Gastroesophageal sphincter (tissue), 4 donors: Measurements from ENCODE around the gene CCDC57. TPM values are rescaled to one million over a fixed set of nuclear protein-coding genes. Genes with fewer than 3 reads are reported as not detected.

Experiments used
- ATAC-seq: fragments of 150-250 bp; one replicate; pipeline ENCODE4 v1.9.1; 2016; ENCODE audit warnings: mild to moderate bottlenecking, moderate library complexity
- H3K27ac ChIP-seq, 4 donors: fragments of 200-600 bp; sonication (generic) in 3 of 4; 1 replicate in 3 of 4; 2 replicates in 1 of 4; pipeline ENCODE4 v1.5.1; 2016 to 2019
- H3K27me3 ChIP-seq: fragments of 200-600 bp; sonication (generic); one replicate; pipeline ENCODE4 v1.5.1; 2019
- H3K36me3 ChIP-seq, 2 donors: fragments of 200-600 bp; sonication (generic); one replicate each; pipeline ENCODE4 v1.5.1; 2019; ENCODE audit warnings: control low read depth in 1 of 2
- H3K4me1 ChIP-seq, 3 donors: fragments of 200-600 bp; sonication (generic); 1 replicate in 2 of 3; 2 replicates in 1 of 3; pipeline ENCODE4 v1.5.1; 2016 to 2019; ENCODE audit warnings: control low read depth in 2 of 3
- H3K4me3 ChIP-seq, 2 donors: fragments of 200-600 bp; sonication (generic); one replicate each; pipeline ENCODE4 v1.5.1; 2019; ENCODE audit warnings: mild to moderate bottlenecking in 1 of 2, moderate library complexity in 1 of 2
- H3K9me3 ChIP-seq, 3 donors: fragments of 200-600 bp; sonication (generic); one replicate each; pipeline ENCODE4 v1.5.1; 2017 to 2019; ENCODE audit warnings: control low read depth in 2 of 3
- EP300 ChIP-seq: sonication (generic); formaldehyde crosslinking; IDR thresholded peaks from one replicate; pipeline ENCODE4 v1.6.1; 2017; ENCODE audit warnings: antibody characterized with exemption, mild to moderate bottlenecking
- POLR2A ChIP-seq, 2 donors: fragments of 450-650 bp; IDR thresholded peaks; one replicate each; pipeline ENCODE4 v1.6.1; 2017; ENCODE audit warnings: antibody characterized with exemption in 2 of 2, mild to moderate bottlenecking in 2 of 2, moderate library complexity in 1 of 2
- POLR2AphosphoS5 ChIP-seq: sonication (generic); formaldehyde crosslinking; IDR thresholded peaks from one replicate; pipeline ENCODE4 v1.6.1; 2017; ENCODE audit warnings: antibody characterized with exemption
- WGBS, 2 donors: methylation state at CpG; one replicate each; pipeline ENCODE4 v1.1.5; 2018; ENCODE audit warnings: low coverage in 1 of 2; 5-methylcytosine and 5-hydroxymethylcytosine counted together
- total RNA-seq, 4 donors: library from RNA; depleted of rRNA; stranded (reverse); fragments of >200 nt; gene quantifications; one replicate each; pipeline ENCODE4 v1.1.0, GENCODE V29; 2016
- TF ChIP-seq, protein P1 (sequence below), 4 experiments: fragments of 200-600 bp in 2 of 4; fragments of 450-650 bp in 2 of 4; sonication (generic) in 1 of 4; IDR thresholded peaks; one replicate each; pipeline ENCODE4 v1.5.1; 2017 to 2019; ENCODE audit warnings: antibody characterized with exemption in 4 of 4, mild to moderate bottlenecking in 2 of 4, moderate library complexity in 2 of 4

Gene CCDC57
- total RNA-seq, 4 donors from 2014 or later, result 6.5 to 28.2 (median 16.2) TPM

DNA sequence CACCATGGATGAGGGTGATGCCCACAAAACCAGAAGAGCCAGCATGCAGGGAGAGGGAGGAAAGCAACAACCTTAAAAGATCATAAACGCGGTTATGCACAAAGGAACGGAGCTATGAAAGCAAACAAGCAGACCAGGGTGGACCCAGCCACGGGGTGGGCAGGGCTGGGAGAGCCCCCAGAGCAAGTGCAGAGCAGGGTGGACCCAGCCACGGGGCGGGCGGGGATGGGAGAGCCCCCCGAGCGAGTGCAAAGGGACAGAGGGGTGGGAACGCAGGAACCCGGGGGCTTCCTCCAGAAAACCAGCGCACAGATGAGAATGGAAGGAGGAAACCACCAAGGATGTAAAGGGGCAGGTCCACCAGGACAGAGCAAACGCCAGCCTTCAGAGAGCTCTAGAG lies 33.2 kb downstream of the CCDC57 start:
- Histone ChIP-seq H3K9me3 (no peaks in the 10 kb centered on the region), H3K4me3 (no peak overlapping the region), H3K27me3 (no peaks in the 10 kb centered on the region), H3K36me3 (peaks cover 0 to 82% of the 10 kb centered on the region in 2 donors), H3K4me1 (no peaks in the 10 kb centered on the region), H3K27ac (no peak overlapping the region)
- ATAC-seq, result no peak
- WGBS, 2 donors, result 78 to 93% methylated on average over 3 to 9 of the region's 13 CpGs
- TF ChIP-seq POLR2A (IDR thresholded peaks at IDR 0.05) (no peak), POLR2AphosphoS5 (no peak), EP300 (no peak)
- TF ChIP-seq, protein P1, sequence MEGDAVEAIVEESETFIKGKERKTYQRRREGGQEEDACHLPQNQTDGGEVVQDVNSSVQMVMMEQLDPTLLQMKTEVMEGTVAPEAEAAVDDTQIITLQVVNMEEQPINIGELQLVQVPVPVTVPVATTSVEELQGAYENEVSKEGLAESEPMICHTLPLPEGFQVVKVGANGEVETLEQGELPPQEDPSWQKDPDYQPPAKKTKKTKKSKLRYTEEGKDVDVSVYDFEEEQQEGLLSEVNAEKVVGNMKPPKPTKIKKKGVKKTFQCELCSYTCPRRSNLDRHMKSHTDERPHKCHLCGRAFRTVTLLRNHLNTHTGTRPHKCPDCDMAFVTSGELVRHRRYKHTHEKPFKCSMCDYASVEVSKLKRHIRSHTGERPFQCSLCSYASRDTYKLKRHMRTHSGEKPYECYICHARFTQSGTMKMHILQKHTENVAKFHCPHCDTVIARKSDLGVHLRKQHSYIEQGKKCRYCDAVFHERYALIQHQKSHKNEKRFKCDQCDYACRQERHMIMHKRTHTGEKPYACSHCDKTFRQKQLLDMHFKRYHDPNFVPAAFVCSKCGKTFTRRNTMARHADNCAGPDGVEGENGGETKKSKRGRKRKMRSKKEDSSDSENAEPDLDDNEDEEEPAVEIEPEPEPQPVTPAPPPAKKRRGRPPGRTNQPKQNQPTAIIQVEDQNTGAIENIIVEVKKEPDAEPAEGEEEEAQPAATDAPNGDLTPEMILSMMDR (IDR thresholded peaks at IDR 0.05), result no peak

DNA sequence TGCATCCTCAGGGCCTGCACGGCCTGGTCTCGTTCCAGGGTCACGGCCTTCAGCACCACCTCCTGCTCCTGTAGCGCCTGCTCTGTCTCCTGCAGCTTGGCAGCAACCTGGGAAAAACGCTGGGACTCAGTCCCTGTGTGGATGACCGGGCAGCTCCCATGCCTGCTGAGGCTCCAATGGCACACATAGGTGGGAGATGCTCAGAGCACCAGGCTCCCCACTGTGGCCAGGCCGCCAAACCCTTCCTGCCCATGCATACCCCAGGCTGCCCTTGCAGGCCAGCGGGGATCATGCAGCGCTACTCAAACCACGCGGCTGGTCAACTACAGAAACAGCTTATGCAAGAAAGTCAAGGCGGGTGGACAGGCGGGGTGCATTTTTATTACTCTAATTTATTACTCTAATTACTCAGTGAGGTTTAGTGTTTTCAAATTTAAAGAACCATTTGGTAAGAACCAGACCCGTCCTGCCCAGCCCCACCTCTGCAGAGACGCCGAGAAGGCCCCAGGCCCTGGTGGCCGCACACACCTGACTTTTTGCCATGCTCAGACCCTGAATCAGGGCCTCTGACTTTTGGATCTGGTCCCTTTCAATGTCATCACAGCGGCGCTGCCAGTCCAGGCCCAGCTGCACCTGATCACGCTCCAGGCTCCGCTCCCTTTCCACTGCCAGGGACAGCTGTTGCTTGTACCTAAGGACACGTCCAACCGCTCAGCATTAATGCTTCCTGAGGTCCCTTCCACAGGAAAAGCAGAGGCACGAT lies 34.0 kb downstream of the CCDC57 start:
- WGBS, 2 donors, result 68 to 100% methylated on average over 1 to 7 of the region's 24 CpGs
- H3K36me3 ChIP-seq, result peaks cover 0 to 81% of the 10 kb centered on the region in 2 donors

DNA sequence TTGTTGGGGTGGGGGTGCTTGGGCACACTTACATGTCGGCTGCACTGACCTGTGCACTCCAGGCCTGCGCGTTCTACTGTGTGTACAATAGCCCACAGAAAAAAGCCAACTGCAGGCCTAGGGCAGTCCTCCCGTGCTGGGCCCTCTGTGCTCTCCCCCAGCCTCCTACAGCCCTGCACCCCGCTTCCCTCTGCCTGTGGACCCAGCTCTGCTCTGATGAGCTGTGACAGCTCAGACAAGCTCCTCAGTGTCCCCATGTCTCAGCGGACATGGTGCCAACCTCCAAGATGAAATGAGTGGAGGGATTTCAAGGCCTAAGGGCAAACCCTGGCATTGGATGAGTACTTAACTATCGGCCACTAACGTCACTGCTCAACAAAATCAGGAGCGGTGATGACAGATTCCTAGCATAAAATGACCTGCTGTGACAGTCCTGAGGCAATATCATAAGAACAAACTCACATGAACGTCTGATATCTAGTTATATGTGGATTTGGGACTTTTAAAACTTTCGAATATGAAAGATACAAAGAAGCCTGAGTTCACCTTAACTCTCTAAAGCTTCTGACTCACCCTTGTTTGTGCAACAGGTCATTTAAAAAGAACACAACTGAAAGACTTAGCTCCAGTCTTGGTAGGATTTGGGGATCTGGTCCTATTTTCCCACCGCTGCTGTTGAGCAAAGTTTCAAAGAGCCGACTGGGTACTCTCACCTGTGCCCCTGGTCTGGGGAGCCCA lies 34.7 kb downstream of the CCDC57 start:
- no peak for ATAC-seq
- Histone ChIP-seq H3K36me3 (peaks cover 0 to 81% of the 10 kb centered on the region in 2 donors), H3K27ac (no peak overlapping the region), H3K9me3 (no peaks in the 10 kb centered on the region), H3K4me3 (no peak overlapping the region), H3K27me3 (no peaks in the 10 kb centered on the region), H3K4me1 (no peaks in the 10 kb centered on the region)
- TF ChIP-seq, protein P1 (IDR thresholded peaks at IDR 0.05), result no peak
- whole genome bisulfite sequencing, 2 donors, result 84% methylated on average over 9 of the region's 13 CpGs; no CpG with 5 or more reads in 1 of the 2 donors

More for the DNA sequence above, 34.0 kb downstream of the CCDC57 start:
- H3K27ac ChIP-seq, result no peak overlapping the region
- no peaks in the 10 kb centered on the region for H3K27me3 ChIP-seq
- TF ChIP-seq EP300, result no peak
- TF ChIP-seq POLR2AphosphoS5, result no peak
- no peak for TF ChIP-seq POLR2A (IDR thresholded peaks at IDR 0.05)
- TF ChIP-seq, protein P1 (IDR thresholded peaks at IDR 0.05), result no peak
- H3K4me3 ChIP-seq, result no peak overlapping the region
- H3K4me1 ChIP-seq, result no peaks in the 10 kb centered on the region
- ATAC-seq, result no peak
- no peaks in the 10 kb centered on the region for H3K9me3 ChIP-seq

DNA sequence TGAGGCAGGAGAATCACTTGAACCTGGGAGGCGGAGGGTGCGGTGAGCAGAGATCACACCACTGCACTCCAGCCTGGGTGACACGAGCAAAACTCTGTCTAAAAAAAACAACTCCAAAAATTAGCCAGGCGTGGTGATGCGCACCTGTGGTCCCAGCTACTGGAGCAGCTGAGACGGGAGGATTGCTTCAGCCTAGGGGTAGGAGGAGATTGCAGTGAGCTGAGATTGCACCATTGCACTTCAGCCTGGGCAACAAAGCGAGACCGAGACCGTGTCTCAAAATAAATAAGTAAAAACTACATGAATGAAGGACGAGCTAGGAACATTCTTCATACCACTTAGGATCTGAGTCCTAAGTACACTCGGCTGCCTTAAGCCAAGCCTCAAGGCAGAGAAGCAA lies 35.4 kb downstream of the CCDC57 start:
- no peaks in the 10 kb centered on the region for H3K27me3 ChIP-seq
- ATAC-seq, result no peak
- peaks cover 0 to 83% of the 10 kb centered on the region in 2 donors for H3K36me3 ChIP-seq
- H3K4me3 ChIP-seq, result no peak overlapping the region
- TF ChIP-seq POLR2AphosphoS5 (no peak), EP300 (no peak), POLR2A (IDR thresholded peaks at IDR 0.05) (no peak)
- TF ChIP-seq, protein P1 (IDR thresholded peaks at IDR 0.05), result no peak
- H3K9me3 ChIP-seq, result no peaks in the 10 kb centered on the region
- H3K27ac ChIP-seq, result no peak overlapping the region
- WGBS, 2 donors, result 80 to 97% methylated on average over 1 to 11 of the region's 11 CpGs
- no peaks in the 10 kb centered on the region for H3K4me1 ChIP-seq

DNA sequence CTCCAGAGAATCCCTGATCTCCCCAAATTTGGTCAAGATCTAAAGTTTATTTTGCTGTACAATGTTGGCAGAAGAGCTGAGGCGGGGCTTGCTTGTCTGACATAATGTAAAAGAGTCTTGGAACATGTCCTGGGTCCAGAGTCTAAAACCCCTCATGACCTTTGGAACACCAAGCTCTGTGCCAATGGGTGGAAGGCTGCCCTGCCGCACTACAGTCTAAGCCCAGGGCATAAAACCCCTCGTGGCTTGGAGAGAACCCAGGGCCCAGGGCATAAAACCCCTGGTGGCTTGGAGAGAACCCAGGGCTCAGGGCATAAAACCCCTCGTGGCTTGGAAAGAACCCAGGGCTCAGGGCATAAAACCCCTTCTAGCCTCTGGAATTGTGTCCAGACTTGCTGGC lies 36.7 kb downstream of the CCDC57 start:
- no peaks in the 10 kb centered on the region for H3K27me3 ChIP-seq
- no peak overlapping the region for H3K27ac ChIP-seq
- H3K9me3 ChIP-seq, result no peaks in the 10 kb centered on the region
- no peaks in the 10 kb centered on the region for H3K4me1 ChIP-seq
- WGBS, 2 donors, result 33 to 83% methylated on average over 1 of the region's 4 CpGs
- H3K4me3 ChIP-seq, result no peak overlapping the region
- peaks cover 0 to 85% of the 10 kb centered on the region in 2 donors for H3K36me3 ChIP-seq
- TF ChIP-seq EP300, result no peak
- TF ChIP-seq, protein P1 (IDR thresholded peaks at IDR 0.05), result no peak
- TF ChIP-seq POLR2AphosphoS5, result no peak
- no peak for TF ChIP-seq POLR2A (IDR thresholded peaks at IDR 0.05)
- ATAC-seq, result no peak
